T47D (cell line): ENCODE data around the gene SRPRB.

Source experiments
- DNase-seq, 2 experiments: peaks; one replicate each; pipeline versions ENCODE4 v3.0.0 to v3.0.0-alpha.2; 2011 to 2012; ENCODE audit warnings: low read depth in 1 of 2, low spot score in 1 of 2
- JUND ChIP-seq: IDR thresholded peaks from 2 replicates; pipeline ENCODE4 v1.6.1; 2012; ENCODE audit warnings: low read depth
- in situ Hi-C: cut with HindIII; loops from 2 replicates; pipeline ENCODE4 v1.10.0; 2016; ENCODE audit warnings: low sequenced_read_pairs, low pct_unique_long_range_greater_than_20kb

Gene SRPRB

GRCh38 chr3:133782454-133782853 lies 23.2 kb upstream of the SRPRB start:
- DNase-seq: no peak
- in situ Hi-C loops: no loop called here
- no peak for TF ChIP-seq JUND

GRCh38 chr3:133783762-133784161 lies 21.9 kb upstream of the SRPRB start:
- DNase-seq: no peak
- in situ Hi-C loops: no loop called here
- no peak for TF ChIP-seq JUND

- in situ Hi-C loops: no loop called here
- no peak for TF ChIP-seq JUND
Observed at GRCh38 chr3:133788024-133788423, 17.6 kb upstream of the SRPRB start.

GRCh38 chr3:133792171-133792763 lies 13.3 kb upstream of the SRPRB start:
- in situ Hi-C loops: no loop called here
- no peak for TF ChIP-seq JUND
- peak in 1 of 2 experiments; percentile 67 for DNase-seq

More at GRCh38 chr3:133788024-133788423, 17.6 kb upstream of the SRPRB start:
- no peak for DNase-seq

GRCh38 chr3:133797396-133798105 lies 8.1 kb upstream of the SRPRB start:
- in situ Hi-C loops: no loop called here
- TF ChIP-seq JUND: no peak
- no peak for DNase-seq

- TF ChIP-seq JUND: no peak
- DNase-seq: no peak
- in situ Hi-C loops: no loop called here
Observed at GRCh38 chr3:133799794-133800585, 5.6 kb upstream of the SRPRB start.

- no peak for DNase-seq
- no peak for TF ChIP-seq JUND
- in situ Hi-C loops: no loop called here
Observed at GRCh38 chr3:133803469-133803868, 2.1 kb upstream of the SRPRB start.

- peak in 1 of 2 experiments; percentile 18 for DNase-seq
- no peak for TF ChIP-seq JUND
- in situ Hi-C loops: no loop called here
Observed at GRCh38 chr3:133804896-133805295, 719 bp upstream of the SRPRB start.

GRCh38 chr3:133805384-133805701 lies 272 bp upstream of the SRPRB start:
- in situ Hi-C loops: no loop called here
- DNase-seq: no peak
- TF ChIP-seq JUND: no peak

- no peak for TF ChIP-seq JUND
- DNase-seq: no peak
- in situ Hi-C loops: no loop called here
Observed at GRCh38 chr3:133812872-133813271, 7.3 kb downstream of the SRPRB start.

- in situ Hi-C loops: no loop called here
- DNase-seq: no peak
Observed at GRCh38 chr3:133815386-133815785, 9.8 kb downstream of the SRPRB start.

GRCh38 chr3:133820129-133820528 lies 14.5 kb downstream of the SRPRB start:
- in situ Hi-C loops: no loop called here
- DNase-seq: no peak
- no peak for TF ChIP-seq JUND

More at GRCh38 chr3:133815386-133815785, 9.8 kb downstream of the SRPRB start:
- TF ChIP-seq JUND: no peak
